ENCODE results near the gene TPO.

- TF ChIP-seq TAF1 (IDR thresholded peaks at IDR 0.05; ENCODE audit: borderline replicate concordance, insufficient read depth, low read length) (no peak), POLR2AphosphoS5 (IDR thresholded peaks at IDR 0.05; ENCODE audit: low read depth, low read length) (no peak), REST (IDR thresholded peaks at IDR 0.05; ENCODE audit: insufficient read depth in 1 of 2, low read depth in 2 of 2, low read length in 2 of 2) (no peak), SIN3A (IDR thresholded peaks at IDR 0.05; ENCODE audit: borderline replicate concordance, insufficient read depth, low read length) (no peak), FOXP2 (optimal IDR thresholded peaks at IDR 0.05; ENCODE audit: borderline replicate concordance, extremely low read depth, extremely low read length, insufficient read depth) (no peak)
These were observed 129.7 kb downstream of the TPO start for GRCh38 chr2:1542971-1543370.

Data from PFSK-1 (cell line).